ENCODE results near the gene MYOM3. TPM values are rescaled to one million over a fixed set of nuclear protein-coding genes. Genes with fewer than 3 reads are reported as not detected.
"Not testable (repeated sequence)": the region's sequence is repeated elsewhere in the genome, so short reads cannot be mapped to it uniquely, and the experiment has no call there.

MYOM3 gene
- total RNA-seq, 2 donors from 2014 or later = 0.83 to 1.2 TPM

- intact Hi-C loops (cut with DNase I) = no loop called here
- DNase-seq (ENCODE audit: low spot score) = peak; percentile 40
These were observed 56.3 kb downstream of the MYOM3 start for GRCh38 chr1:24055681-24056080.

DNA sequence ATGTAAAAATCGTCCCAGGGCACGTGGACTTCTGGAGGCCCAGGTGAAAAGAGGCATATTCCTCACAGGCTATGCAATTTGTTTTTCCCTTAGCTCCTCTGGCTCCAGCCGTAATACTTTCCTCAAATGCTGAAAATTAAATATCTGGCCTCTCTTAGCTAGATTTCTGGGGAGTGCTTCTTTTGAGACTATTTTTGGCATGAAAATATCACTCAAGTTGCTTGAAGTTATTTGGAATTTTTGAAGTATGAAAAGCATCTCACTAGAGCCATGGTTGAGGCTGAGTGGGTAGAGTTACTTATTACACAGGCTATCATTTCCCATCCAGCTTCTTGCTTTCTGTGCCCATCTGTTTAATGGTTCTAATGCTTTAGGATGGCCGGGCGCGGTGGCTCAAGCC lies 59.7 kb downstream of the MYOM3 start:
- DNase-seq (ENCODE audit: low spot score) = peak; percentile 22
- intact Hi-C loops (cut with DNase I) = no loop called here

- intact Hi-C loops (cut with DNase I) = no loop called here
These were observed 60.6 kb downstream of the MYOM3 start for GRCh38 chr1:24051206-24051945.

DNA sequence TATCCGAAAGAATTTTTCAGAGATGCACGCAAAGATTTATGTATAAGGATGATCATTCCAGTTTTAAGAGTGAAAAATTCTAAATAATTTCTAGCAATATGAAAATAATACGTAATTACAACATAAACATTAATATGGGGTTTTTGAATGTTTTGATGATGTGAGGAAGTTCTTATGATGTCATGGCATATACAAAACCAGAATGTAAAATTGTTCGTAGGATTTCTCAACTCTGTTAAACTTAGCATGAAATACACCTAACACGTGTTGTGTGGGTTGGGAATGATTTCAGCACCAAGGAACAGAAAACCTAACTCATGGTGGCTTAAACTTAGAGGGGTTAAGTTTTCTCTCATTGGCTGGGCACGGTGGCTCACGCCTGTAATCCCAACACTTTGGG lies 62.2 kb downstream of the MYOM3 start:
- no peak for DNase-seq (ENCODE audit: low spot score)
- intact Hi-C loops (cut with DNase I) = no loop called here

More at GRCh38 chr1:24051206-24051945, 60.6 kb downstream of the MYOM3 start:
- DNase-seq (ENCODE audit: low spot score) = no peak

- intact Hi-C loops (cut with DNase I) = not testable (repeated sequence)
- peak; percentile 44 for DNase-seq (ENCODE audit: low spot score)
These were observed 63.0 kb downstream of the MYOM3 start for GRCh38 chr1:24048894-24049293.

GRCh38 chr1:24048205-24048869 lies 63.6 kb downstream of the MYOM3 start:
- peak; percentile 11 for DNase-seq (ENCODE audit: low spot score)
- intact Hi-C loops (cut with DNase I) = no loop called here

- peak; percentile 83 for DNase-seq (ENCODE audit: low spot score)
These were observed 64.8 kb downstream of the MYOM3 start for GRCh38 chr1:24047110-24047477.

GRCh38 chr1:24045771-24046170 lies 66.2 kb downstream of the MYOM3 start:
- DNase-seq (ENCODE audit: low spot score) = peak; percentile 23

More at GRCh38 chr1:24047110-24047477, 64.8 kb downstream of the MYOM3 start:
- intact Hi-C loops (cut with DNase I) = no loop called here

GRCh38 chr1:24044672-24045071 lies 67.3 kb downstream of the MYOM3 start:
- intact Hi-C loops (cut with DNase I); DNase-seq (ENCODE audit: low spot score): not testable (repeated sequence)

More at GRCh38 chr1:24045771-24046170, 66.2 kb downstream of the MYOM3 start:
- intact Hi-C loops (cut with DNase I) = no loop called here

DNA sequence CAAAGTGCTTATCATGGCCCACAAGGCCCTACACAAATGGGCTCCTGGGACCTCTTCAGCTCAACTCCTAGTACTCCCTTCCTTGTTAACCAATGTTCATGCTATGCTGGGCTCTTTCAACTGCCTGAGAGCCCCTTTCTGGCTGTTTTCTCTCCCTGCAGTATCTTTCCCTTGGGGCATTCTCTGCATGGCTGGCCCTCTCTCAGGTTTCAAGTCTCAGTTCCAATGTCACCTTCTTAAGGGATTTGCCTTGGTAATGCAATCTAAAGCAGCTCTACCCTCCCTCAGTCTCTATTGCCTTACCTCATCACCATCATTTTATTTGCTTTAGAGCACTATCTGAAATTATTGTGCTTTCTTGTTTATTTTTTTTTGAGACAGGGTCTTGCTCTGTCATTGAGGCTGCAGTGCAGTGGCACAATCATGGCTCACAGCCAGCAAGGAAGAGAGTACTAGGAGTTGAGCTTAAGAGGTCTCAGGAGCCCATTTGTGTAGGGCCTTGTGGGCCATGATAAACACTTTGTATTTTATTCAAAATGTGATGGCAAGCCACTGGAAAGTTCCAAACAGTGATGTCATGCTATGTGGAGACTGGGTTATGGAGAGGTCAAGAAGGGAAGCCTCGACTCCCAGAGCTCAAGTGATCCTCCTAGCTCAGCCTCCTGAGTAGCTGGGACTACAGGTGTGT lies 68.4 kb downstream of the MYOM3 start:
- intact Hi-C loops (cut with DNase I) = no loop called here
- peak; percentile 3 for DNase-seq (ENCODE audit: low spot score)

GRCh38 chr1:24042315-24042714 lies 69.6 kb downstream of the MYOM3 start:
- intact Hi-C loops (cut with DNase I) = no loop called here
- no peak for DNase-seq (ENCODE audit: low spot score)

GRCh38 chr1:24036088-24036487 lies 75.8 kb downstream of the MYOM3 start:
- DNase-seq (ENCODE audit: low spot score) = peak; percentile 2
- intact Hi-C loops (cut with DNase I) = no loop called here

- intact Hi-C loops (cut with DNase I) = no loop called here
- no peak for DNase-seq (ENCODE audit: low spot score)
These were observed 79.0 kb downstream of the MYOM3 start for GRCh38 chr1:24032981-24033380.

GRCh38 chr1:24030976-24031516 lies 80.9 kb downstream of the MYOM3 start:
- intact Hi-C loops (cut with DNase I); DNase-seq (ENCODE audit: low spot score): not testable (repeated sequence)

GRCh38 chr1:24027838-24028468 lies 84.0 kb downstream of the MYOM3 start:
- intact Hi-C loops (cut with DNase I) = loop anchor here in 1 of 2 donors (5.0 kb wide), 1 partner anchor 51 kb away; no protein-coding TSS in a partner anchor
- DNase-seq (ENCODE audit: low spot score) = no peak

DNA sequence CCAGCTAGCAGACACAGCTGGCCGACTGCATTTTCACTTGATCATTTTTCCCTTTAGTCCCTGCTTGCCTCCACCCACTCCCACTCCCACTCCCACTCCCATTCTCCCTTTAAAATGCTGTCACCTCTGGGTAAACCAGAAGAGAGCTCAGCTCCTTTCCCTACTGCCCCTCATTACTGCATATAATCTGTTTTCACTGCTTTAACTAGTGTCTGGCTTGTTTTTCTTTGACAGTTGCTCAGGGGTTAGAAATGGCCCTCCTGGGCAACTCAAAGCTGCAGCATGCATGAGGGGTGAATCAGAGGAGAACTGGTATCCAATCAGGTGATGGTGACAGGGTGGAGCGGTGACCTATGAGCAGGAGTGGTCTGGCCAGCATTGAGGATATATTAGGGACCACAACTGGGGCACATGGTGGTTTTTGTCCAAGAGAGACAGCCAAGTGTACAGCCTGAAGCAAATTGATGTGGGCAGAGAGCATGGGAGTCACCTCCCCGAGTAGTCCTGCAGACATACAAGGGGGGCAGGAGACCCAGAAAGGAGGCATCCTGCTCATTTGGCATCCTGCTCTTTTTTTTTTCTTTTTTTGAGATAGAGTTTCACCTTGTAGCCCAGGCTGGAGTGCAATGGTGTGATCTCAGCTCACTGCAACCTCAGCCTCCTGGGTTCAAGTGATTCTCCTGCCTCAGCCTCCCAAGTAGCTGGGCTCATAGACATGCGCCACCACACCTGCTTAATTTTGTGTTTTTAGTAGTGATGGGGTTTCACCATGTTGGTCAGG lies 89.2 kb downstream of the MYOM3 start:
- DNase-seq (ENCODE audit: low spot score) = no peak
- intact Hi-C loops (cut with DNase I) = loop anchor here (5.0 kb wide), 2 partner anchors 45 to 65 kb away; partner anchors contain the start of gene PNRC2 (in 2 of the 2)

DNA sequence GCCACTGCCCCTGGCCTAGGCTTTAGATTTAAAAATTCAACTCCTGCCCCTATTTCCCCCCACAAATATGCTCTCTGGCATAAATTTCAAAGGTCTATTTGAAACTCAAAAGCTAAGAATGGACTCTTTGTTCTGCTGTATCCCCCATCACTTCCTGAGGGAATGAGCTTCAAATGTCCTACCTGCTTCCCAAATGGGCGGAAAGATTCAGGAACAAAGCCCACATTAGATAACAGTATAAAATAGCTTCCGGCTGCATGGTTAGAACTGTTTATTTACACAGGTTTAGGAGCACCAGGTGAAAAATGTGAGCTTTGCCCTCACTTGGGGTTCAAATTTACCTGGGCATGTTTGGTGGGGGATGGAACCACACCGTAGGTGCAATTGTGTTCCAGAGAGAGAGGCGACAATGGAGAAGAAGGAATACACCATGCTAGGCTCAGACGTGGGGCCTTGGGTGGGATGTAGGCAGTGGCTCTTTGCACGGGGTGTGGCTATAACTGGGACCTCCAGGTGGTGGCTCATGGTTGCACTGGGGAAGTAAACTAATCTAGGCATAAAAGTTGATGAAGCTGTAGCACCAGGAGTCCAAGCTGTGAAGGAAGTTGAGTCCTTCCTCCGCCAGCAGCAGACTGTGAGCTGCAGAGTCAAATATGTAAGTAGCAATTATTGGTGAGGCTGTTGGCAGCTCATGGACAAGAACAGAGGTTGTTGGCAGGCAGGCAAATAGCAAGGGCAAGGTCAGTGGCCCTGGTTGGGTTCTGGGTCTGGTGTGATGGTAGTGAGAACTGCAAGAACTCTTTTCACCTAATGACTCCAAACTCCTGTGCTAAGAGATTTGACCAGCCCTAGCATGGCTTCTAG lies 90.3 kb downstream of the MYOM3 start:
- intact Hi-C loops (cut with DNase I) = loop anchor here (5.0 kb wide), 2 partner anchors 44 to 64 kb away; partner anchors contain the start of gene PNRC2 (in 2 of the 2)
- DNase-seq (ENCODE audit: low spot score) = no peak
